Stimulated activated CD8-positive, alpha-beta memory T cell treated with anti-CD3 and anti-CD28 coated beads, Interleukin-12 subunit alpha, Interleukin-12 subunit beta, amount 100 ng/mL, for 24 hours (primary cell): ENCODE measurements around the gene MCF2L.

Source experiments
- DNase-seq: peaks from one replicate; pipeline ENCODE4 v3.0.0-alpha.2; 2020; ENCODE audit errors: extremely low read depth

The MCF2L gene

DNA sequence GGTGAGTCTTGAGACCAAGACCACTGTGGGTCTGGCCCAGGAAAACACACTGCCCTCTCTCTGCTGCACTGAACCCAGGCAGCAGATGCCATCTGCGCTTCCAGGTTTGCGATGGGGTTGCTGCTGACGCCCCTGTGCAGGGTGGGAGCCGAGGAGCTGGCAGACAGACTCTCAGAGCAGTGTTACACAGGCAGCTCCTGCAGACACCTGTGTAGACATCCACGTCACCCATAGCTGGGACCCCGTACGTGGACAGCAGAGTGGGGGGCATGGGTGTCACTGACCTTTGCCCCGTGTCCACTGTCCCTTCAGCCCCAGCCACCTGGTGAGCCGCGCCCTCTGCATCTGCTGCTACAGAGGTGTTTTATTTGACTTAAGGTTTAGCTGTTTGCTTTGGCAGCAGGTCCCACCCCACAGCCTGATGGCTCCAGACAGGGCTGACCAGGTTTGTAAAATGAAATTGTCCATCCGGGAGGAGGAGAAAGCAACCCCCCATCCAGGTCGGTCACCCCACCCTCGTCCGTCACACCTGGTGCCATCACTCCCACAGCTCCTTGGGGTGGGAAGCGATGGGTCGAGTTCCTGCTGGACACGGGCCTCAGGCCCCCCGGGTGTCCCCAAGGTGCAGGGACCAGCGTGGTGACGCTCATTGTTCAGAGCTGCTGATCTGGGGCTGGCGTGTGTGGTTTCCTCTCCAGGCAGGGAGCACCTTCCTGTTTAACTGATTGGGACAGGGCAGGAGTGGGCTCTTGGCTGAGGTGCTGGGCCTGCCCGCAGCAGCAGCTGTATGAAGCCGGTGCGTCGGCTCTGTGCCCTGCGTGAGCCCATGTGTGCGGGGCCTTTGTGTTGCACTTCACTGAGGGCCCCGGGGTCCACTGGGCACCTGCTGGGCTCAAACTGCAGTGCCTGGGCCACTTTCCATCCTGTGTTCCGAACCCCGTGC, 28.4 kb downstream of the MCF2L start:
- DNase-seq, result no peak

DNA sequence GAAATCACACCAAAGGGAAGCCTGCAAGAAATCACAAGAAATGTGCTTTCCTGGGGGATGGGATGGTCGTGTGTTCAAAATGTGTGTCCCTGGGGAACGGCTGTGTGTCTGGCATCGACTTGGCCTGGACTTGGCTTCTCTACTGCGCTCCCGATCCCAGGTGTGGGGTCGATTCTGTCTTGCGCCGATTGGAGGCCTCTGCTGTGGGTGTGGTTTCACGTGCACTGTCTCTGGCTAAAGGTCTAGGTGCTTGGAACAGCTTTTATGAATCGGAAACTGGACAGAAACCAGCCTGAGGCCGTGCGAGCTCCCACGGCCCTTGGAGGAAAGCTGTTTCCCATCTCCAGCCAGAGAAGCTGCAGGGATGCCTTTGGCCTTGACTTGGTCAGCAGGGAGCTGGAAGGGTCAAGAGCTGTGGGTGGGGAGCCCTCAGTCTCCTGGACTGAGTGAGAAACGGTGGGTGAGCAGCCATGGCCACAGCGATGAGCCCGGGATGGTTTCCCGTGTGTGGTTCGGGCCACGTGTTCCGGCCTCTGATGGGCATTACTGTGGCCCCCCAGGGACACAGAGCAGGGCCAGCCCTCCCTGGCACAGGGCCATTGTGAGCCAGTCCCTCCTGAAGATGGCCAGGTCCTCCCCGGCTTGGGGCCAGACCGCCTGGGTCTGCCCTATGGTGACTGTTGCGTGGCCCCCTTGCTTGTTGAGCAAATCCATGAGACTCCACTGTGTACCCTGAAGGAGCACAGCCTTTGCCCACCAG, 29.7 kb downstream of the MCF2L start:
- no peak for DNase-seq

DNA sequence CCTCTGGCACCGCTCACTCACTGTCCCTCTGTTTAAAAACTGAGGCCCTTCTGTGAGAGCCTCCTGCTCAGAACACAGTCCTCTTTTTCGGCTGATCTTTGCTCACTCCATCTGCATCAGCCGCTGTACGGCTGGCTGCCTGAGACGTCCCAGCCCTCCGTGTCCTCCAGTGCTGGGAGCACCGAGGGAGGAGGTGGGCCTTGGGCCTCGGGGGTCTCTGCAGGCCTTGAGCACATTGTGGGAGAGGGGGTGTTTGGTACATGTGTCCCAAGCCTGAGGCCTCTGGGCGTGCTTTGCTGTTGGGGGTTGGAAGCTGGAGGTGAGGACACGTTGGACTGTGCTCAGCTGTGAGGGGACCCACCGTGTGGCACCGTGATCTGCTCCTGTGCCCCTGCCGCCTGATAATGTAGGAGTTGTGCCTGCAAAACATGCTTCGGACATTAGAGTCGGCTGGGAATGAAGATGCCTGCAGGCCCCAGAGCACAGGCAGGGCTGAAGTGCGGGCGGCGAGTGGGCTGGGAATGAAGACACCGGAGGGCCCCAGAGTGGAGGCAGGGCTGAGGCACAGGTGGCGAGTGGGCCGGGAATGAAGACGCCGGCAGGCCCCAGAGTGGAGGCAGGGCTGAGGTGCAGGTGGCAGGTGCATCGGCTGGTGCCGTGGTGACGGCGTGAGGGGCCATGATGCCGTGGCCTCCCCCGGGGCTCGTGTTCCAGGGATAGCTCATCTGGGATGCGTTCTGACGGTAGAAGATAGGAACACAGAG, 30.6 kb downstream of the MCF2L start:
- no peak for DNase-seq

- DNase-seq, result no peak
These were observed 31.6 kb downstream of the MCF2L start for GRCh38 chr13:113000575-113000974.

GRCh38 chr13:113001241-113002140, 32.5 kb downstream of the MCF2L start:
- DNase-seq, result no peak

DNA sequence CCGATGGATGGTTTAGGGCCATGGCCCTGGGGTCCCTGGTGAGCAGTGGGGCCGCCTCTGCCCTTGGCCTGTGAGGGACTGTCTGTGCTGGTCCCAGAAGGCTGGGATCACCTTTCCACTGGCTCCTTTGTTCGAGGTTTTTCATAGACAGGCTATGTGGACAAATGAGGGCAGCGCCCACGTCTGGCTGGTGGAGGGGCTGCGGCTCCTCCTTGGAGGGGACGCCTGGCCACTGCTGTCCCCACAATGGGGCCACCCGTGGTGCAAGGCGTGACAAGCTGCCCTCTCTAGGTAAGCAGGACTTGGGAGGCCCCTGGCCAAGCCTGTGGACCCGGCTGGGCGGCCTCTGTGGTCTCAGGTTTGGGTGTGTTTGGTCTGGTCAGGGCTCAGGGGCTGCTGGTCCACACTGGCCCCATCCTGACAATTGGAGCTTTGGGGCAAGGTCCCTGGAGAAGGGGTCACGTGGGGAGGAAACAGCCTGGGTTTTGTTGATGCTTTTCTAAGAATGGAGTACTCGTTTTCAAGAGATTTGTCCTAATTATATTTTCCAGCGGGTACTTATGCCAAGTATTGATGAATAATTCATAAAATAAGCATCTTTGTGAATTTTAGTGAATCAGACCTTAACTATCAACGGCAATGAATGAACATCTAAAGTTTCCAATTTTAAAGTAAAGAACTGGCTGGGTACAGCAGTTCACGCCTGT, 33.3 kb downstream of the MCF2L start:
- DNase-seq, result no peak

GRCh38 chr13:113002913-113003290, 33.9 kb downstream of the MCF2L start:
- DNase-seq, result no peak

DNA sequence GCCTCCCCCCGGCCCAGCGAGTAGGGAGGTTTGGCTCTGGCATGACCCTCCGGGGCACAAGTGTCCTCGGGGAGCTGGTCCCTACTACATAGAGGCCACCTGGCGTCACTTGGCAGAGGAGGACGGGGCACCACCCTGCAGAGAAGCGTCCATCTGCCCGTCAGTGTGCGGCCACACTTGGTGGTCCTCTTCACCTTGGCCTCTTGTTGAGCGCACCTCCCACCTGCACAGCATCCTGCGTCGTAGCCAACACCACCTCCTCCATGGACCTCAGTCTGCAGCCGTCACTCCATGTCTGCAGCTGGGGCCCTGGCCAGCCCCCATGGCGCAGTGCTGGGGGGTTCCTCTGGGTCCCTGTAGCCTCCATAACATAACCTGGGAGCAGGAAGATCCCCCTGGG, 35.1 kb downstream of the MCF2L start:
- no peak for DNase-seq

- DNase-seq, result no peak
These were observed 36.3 kb downstream of the MCF2L start for GRCh38 chr13:113005076-113005865.

DNA sequence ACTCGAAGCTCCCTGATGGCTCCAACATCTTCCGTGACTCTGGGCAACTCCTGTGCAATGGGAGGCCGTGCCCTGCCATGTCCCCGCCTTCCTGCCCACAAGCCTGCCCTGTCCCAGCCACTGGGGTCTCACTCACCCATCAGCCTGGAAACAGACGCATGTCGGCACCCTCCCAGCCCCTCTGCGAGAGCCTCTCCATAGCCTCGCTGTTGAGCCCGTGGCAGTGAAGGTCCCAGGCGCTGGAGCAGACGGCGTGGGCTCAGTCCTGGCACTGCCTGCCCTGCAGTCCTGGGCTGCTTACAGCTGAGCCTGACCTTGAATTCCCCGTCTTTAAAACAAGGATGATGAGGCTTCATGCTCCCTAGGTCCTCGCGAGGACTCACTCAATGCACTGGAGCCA, 37.0 kb downstream of the MCF2L start:
- DNase-seq, result no peak

DNA sequence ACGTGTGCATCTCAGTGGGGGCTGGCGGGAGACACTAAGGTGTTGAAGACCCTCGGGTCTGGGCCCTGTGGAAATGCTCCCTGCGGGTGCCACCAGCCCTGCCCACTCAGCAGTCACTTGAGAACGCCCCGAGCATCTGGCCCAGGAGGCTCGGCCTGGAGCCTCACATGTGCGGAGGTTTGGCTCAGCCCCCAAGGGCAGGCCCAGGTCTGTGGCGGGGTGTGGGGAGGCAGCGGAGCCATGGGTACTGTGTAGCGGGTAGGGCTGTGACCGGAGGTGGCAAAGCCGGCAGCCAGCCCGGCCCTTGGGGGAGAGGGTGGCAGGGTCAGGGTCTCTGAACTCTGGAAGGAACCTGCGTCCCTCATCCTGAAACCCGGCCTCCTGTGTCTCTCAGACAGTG, 37.6 kb downstream of the MCF2L start:
- no peak for DNase-seq

DNA sequence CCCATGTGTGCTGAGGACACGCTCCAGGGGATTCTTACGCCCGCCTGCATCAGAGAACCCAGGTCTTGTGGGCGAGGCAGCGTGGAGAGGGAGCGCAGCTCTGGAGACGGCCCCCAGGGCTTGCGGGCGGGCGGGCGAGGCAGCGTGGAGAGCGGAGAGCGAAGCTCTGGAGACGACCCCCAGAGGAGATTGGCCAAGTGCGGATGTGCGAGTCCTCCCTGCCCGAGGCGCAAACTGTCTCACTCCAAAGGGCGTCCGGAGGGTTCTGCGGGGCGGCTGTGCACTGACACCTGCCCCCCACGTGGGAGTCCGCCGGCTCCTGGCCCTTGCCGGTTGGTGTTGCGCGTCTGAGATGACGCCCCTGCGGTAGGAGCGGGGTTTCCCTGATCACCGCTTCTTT, 39.8 kb downstream of the MCF2L start:
- DNase-seq, result no peak

- no peak for DNase-seq
These were observed 40.9 kb downstream of the MCF2L start for GRCh38 chr13:113009743-113010509.

GRCh38 chr13:113010510-113010865, 41.5 kb downstream of the MCF2L start:
- DNase-seq, result no peak

- no peak for DNase-seq
These were observed 44.3 kb downstream of the MCF2L start for GRCh38 chr13:113013303-113013702.

GRCh38 chr13:113013878-113014751, 45.1 kb downstream of the MCF2L start:
- no peak for DNase-seq

GRCh38 chr13:113014752-113015745, 46.0 kb downstream of the MCF2L start:
- DNase-seq, result no peak
